SK-N-SH (cell line): ENCODE measurements around the gene DHDDS.

ENCODE experiments used
- CHD2 ChIP-seq: fragments of 150-350 bp; IDR thresholded peaks from 2 replicates; pipeline ENCODE4 v1.6.1; 2018; ENCODE audit warnings: low read length; ENCODE audit not compliant: partially characterized antibody
- CTCF ChIP-seq: fragments of 200-600 bp; sonication (generic); IDR thresholded peaks from 2 replicates; pipeline ENCODE4 v1.6.1; 2017; ENCODE audit warnings: antibody characterized with exemption, mild to moderate bottlenecking, moderate library complexity
- EP300 ChIP-seq, 2 experiments: IDR thresholded peaks; 2 replicates each; pipeline versions ENCODE4 v1.4.0 to v1.6.1; 2012; ENCODE audit warnings: borderline replicate concordance in 1 of 2, low read depth in 1 of 2, low read length in 1 of 2
- EZH2phosphoT487 ChIP-seq: fragments of 200-600 bp; sonication (generic); IDR thresholded peaks from 2 replicates; pipeline ENCODE4 v1.6.1; 2017; ENCODE audit warnings: low read depth, mixed run types, mild to moderate bottlenecking, antibody characterized with exemption, moderate library complexity, borderline replicate concordance
- MAX ChIP-seq: IDR thresholded peaks from 2 replicates; pipeline ENCODE4 v1.4.0; 2012; ENCODE audit warnings: low read depth
- RFX5 ChIP-seq: IDR thresholded peaks from 2 replicates; pipeline ENCODE4 v1.6.1; 2012; ENCODE audit warnings: mild to moderate bottlenecking, improper control_type of control experiment, low read length
- SIN3A ChIP-seq: IDR thresholded peaks from 2 replicates; pipeline ENCODE4 v1.6.1; 2012; ENCODE audit warnings: low read depth, mild to moderate bottlenecking, low read length, moderate library complexity, borderline replicate concordance
- SMC3 ChIP-seq: IDR thresholded peaks from 2 replicates; pipeline ENCODE4 v1.6.1; 2012; ENCODE audit warnings: low read depth, low read length, improper control_type of control experiment
- TEAD4 ChIP-seq: IDR thresholded peaks from 2 replicates; pipeline ENCODE4 v1.4.0; 2012; ENCODE audit warnings: mild to moderate bottlenecking, borderline replicate concordance; ENCODE audit not compliant: insufficient read depth

- TF ChIP-seq CTCF (no peak), CHD2 (no peak), EZH2phosphoT487 (no peak), SIN3A (no peak), SMC3 (no peak), MAX (no peak), EP300 (IDR thresholded peaks at IDR 0.05; ENCODE audit: borderline replicate concordance in 1 of 2, low read depth in 1 of 2, low read length in 1 of 2) (no peak), RFX5 (no peak), TEAD4 (no peak)
Measured at GRCh38 chr1:26470878-26471497, 38.9 kb downstream of the DHDDS start.
